ENCODE measurements around the gene PFN4.
"Not testable (repeated sequence)": the region's sequence is repeated elsewhere in the genome, so short reads cannot be mapped to it uniquely, and the experiment has no call there.

The PFN4 gene, protein sequence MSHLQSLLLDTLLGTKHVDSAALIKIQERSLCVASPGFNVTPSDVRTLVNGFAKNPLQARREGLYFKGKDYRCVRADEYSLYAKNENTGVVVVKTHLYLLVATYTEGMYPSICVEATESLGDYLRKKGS

DNA sequence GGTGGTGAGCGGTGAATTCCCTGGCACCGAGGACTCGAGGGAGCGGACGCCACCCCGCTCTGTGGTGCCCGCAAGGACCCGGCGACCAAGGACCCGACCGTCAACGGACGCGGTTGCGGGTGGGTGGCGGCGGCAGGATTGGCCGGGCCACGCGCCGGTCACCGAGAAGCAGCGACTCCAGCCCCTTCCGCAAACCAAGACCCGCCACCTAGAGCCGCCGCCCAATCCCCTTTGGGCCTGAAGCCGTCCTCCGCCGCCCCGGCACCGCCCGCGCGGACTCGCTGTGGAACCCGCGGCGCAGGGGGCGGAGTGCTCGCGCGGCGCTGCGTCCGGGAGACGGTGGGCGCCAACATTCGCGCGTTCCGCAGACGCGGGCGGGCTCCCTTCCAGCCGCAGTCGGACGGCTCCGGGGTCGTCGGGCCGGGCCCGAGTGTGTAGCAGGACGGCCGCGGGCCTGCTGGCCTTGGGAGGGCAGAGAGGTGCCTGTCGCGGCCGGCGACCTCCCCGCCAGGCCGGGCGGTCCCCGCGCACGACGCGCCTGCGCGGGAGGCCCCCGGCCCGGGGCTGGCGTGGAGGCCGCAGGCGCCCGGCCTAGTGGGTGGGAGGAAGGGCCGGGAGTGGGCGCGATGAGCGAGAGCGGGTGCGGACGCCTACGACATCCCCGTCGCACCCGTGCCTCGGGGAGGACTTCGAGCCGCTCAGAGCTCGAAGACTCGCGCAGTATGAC is at the start of gene PFN4, which contains the start of gene FAM228B:
TSS of gene PFN4 (minus strand) at position 140 of the 727 bp plus-strand sequence. CDS start 799 bp downstream, outside the sequence.
TSS of gene FAM228B (plus strand) at position 275 of the 727 bp plus-strand sequence. CDS start 893 bp downstream, outside the sequence.
- peak; percentile 65 for DNase-seq

- DNase-seq = no peak
Measured at GRCh38 chr2:24169023-24169422, 45.9 kb upstream of the PFN4 start.

DNA sequence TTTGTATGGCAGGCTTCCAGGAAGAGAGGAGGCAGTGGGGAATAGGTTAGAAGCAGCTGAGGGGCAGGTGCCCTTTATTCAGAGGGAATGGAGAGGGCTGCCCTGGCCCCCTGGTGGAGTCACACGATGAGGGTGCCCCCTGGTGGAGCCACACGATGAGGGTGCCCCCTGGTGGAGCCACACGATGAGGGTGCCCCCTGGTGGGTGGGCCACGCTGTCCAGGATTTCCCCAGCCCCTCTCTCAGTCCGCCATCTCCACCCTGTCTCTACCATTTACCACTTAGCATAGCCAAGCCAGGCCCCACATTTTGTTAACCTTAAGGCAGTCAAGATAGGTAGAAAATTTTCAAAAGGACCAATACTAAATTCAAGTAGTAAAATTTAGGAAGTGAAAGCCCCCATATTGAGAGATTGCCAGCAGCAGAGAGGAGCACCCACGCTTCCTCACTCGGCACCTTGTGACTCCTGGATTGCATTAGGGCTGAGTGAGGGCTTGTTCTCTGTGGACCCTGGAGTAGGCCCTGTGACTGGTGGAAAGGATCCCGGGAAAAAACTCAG is 41.4 kb upstream of the PFN4 start:
- DNase-seq = no peak

- DNase-seq = no peak
Measured at GRCh38 chr2:24163601-24164000, 40.5 kb upstream of the PFN4 start.

- DNase-seq = no peak
Measured at GRCh38 chr2:24163186-24163585, 40.1 kb upstream of the PFN4 start.

DNA sequence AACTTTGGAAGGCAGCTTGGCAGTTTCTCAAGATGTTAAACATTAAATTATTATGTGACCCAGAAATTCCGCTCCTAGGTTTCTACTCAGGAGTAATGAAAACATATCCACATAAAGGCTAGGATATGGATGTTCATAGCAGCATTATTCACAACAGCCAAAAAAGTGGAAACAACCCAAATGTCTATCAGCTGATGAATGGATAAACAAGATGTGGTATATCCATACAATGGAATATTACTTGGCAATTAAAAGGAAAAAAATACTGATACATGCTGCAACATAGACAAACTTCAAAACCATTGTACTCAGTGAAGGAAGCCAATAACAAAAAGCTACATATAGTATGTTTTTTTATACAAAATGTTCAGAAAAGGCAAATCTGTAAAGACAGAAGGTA is 39.4 kb upstream of the PFN4 start:
- DNase-seq = no peak

DNA sequence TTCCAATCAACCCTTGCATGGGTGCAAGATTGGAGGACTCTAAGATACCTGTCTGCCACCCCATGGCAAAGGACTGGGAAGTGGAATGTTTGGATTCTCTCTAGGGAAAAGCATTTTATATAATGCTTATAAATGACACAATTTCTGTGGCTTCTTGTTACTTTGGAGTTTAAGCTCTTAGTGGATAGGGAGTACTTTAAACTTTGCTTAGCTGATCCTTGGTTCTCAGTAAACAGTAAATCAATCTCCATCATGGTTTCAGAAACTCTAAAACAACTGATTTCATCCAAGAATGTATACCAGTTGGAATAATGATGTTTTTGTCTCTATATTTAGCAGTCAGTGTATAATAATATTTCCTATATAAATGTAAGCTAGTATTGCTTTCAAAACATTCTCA is 37.6 kb upstream of the PFN4 start:
- DNase-seq = no peak

- DNase-seq = no peak
Measured at GRCh38 chr2:24159708-24160107, 36.6 kb upstream of the PFN4 start.

GRCh38 chr2:24158131-24158530 is 35.0 kb upstream of the PFN4 start:
- DNase-seq = no peak

GRCh38 chr2:24153478-24153877 is 30.3 kb upstream of the PFN4 start:
- no peak for DNase-seq

GRCh38 chr2:24152413-24153197 is 29.5 kb upstream of the PFN4 start:
- DNase-seq = no peak

DNA sequence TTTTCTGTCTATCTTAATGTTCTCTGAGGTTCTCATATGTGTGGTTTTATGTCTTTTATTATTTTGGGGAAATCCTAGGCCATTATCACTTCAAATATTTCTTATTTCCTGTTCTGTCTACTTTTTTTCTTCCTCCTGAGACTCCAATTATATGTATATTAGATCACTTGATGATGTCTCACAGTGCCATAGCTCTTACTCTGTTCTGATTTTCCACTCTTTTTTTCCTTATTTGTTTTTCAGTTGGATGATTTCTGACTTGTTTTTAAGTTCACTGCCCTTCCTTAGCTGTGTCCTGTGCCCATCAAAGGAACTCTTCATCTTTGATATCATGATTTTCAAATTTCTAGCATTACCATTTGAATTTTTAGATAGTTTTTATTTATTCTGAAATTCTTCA is 24.2 kb upstream of the PFN4 start:
- no peak for DNase-seq

DNA sequence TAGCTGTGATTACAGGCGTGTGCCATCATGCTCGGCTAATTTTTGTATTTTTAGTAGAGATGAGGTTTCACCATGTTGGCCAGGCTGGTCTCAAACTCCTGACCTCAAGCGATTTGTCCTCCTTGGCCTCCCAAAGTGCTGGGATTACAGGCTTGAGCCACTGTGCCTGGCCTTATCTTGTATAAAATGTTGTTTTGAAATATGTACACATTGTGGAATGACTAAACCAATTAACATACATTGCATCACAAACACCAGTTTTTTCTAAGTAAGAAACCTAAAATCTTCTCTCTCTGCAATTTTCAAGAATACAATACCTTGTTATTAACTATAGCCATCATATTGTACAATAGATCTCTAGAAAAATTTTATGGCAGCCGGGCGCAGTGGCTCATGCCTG is 17.2 kb upstream of the PFN4 start:
- not testable (repeated sequence) for DNase-seq

- no peak for DNase-seq
Measured at GRCh38 chr2:24132543-24132942, 9.4 kb upstream of the PFN4 start.

DNA sequence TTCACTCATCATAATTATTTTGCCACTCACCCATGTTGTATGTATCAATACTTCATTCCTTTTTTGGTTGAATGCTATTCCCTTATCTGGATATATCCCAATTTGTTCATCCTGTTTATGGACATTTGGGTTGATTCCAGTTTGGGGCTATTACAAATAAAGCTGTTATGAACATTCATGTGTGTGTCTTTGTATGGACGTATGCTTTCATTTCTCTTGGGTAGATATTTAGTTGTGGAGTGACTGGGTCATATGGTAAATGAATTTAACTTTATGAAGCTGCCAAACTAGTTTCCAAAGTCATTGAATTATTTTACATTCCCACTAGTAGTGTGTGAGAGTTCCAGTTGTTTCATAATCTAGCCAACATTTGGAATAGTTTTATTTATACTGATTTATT is 2.8 kb upstream of the PFN4 start:
- no peak for DNase-seq

GRCh38 chr2:24123922-24124580 is 917 bp upstream of the PFN4 start:
- no peak for DNase-seq

DNA sequence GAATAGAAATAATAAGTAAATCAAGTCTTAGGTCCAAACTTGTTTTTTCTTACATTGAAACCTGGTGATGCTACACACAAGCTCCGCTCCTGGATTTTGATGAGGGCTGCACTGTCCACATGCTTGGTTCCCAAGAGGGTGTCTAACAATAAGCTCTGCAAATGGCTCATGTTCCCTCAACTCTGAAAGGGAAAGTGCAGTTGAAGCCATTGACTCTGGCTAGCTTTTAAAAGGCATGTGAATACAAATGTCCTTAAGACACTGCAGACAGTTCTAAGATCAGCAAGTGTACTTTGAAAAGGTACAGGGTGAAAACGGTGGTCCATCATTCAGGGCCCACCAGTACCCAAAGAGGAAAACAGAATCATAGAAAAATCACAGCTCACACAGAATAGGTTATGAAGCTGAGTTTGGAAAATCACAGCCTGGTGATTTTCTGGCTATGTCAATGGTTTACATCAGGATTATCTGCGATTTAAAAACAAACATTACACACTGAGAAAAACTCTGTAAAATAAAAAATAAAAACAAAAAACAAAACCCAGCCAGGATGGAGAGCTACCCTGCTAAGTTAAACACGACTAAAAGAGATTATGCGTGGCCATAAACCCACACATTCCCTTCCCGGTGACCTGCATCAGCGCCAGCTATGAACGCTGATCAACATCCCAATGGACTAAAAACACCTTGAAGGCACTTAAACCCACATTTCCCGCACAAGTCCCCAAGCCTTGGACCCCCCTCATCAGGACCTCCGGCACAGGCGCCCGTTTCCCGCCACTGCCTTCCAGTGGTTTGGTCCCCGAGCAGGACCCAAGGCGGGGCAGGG is 554 bp downstream of the PFN4 start:
- no peak for DNase-seq

GRCh38 chr2:24121469-24121868 is 1.7 kb downstream of the PFN4 start:
- DNase-seq = no peak

- DNase-seq = no peak
Measured at GRCh38 chr2:24121066-24121465, 2.1 kb downstream of the PFN4 start.

DNA sequence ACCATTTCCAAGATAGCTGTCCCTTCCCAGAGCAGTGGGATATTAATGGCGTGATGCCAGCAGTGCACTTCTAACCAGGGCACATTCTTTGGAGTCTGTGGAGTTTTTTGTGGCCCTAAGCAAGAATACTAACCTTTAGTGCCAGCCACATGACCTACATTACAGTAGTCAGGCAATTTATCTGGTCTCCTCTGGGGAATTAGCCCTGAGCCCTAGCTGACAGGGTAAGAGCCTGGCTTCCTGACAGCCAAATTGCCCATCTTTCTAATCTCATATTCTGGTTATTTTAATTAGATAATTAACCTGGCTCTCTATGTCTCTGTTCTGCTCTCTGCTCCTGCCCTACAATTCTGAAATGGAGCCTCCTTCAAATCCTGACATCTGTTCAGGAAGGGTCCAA is 5.2 kb downstream of the PFN4 start:
- no peak for DNase-seq

- DNase-seq = no peak
Measured at GRCh38 chr2:24115057-24115456, 8.1 kb downstream of the PFN4 start.

GRCh38 chr2:24111407-24111901 is 11.7 kb downstream of the PFN4 start:
- no peak for DNase-seq
